MCF 10A (cell line): ENCODE results near the gene BPGM. TPM values are rescaled to one million over a fixed set of nuclear protein-coding genes. Genes with fewer than 3 reads are reported as not detected.

Source experiments
- BruUV-seq: library from RNA; stranded (reverse); fragments of 400-500 nt; replicated peaks from 2 replicates; lab custom pipeline; 2021; lab: Mats Ljungman, UMichigan
- CTCF ChIA-PET: fragments of 300-600 bp; sonication (Branson Sonifier 250); formaldehyde crosslinking; extraction: SDS; loops from one replicate; lab custom pipeline; 2021; ENCODE audit warnings: antibody characterized with exemption, inconsistent platforms; lab: Yijun Ruan, JAX
- POLR2A ChIA-PET: fragments of 300-600, 350-650 bp; sonication (Branson Sonifier 250); formaldehyde crosslinking; extraction: SDS; loops from one replicate; lab custom pipeline; 2020; ENCODE audit warnings: antibody characterized with exemption, inconsistent platforms; lab: Yijun Ruan, JAX
- DNase-seq: peaks from one replicate; pipeline ENCODE4 v3.0.0-alpha.2; 2018; ENCODE audit not compliant: unreplicated experiment
- H3K27ac Mint-ChIP-seq: one replicate; pipeline ENCODE4 v1.8.0; 2022; ENCODE audit warnings: mild to moderate bottlenecking, low read depth, mixed read lengths; ENCODE audit not compliant: unreplicated experiment
- H3K27me3 Mint-ChIP-seq: one replicate; pipeline ENCODE4 v1.8.0; 2022; ENCODE audit warnings: mixed read lengths; ENCODE audit not compliant: insufficient read depth, unreplicated experiment
- H3K36me3 Mint-ChIP-seq: one replicate; pipeline ENCODE4 v1.8.0; 2022; ENCODE audit warnings: mild to moderate bottlenecking, moderate library complexity, mixed read lengths; ENCODE audit not compliant: insufficient read depth, unreplicated experiment
- H3K4me1 Mint-ChIP-seq: one replicate; pipeline ENCODE4 v1.8.0; 2022; ENCODE audit warnings: mixed read lengths; ENCODE audit not compliant: insufficient read depth, unreplicated experiment
- H3K4me3 Mint-ChIP-seq: one replicate; pipeline ENCODE4 v1.8.0; 2022; ENCODE audit warnings: mild to moderate bottlenecking, moderate library complexity, mixed read lengths; ENCODE audit not compliant: unreplicated experiment
- H3K9me3 Mint-ChIP-seq: one replicate; pipeline ENCODE4 v1.8.0; 2022; ENCODE audit warnings: mixed read lengths; ENCODE audit not compliant: unreplicated experiment
- CTCF ChIP-seq: fragments of 200-600 bp; IDR thresholded peaks from one replicate; pipeline ENCODE4 v1.8.0; 2022; ENCODE audit warnings: antibody characterized with exemption, mild to moderate bottlenecking; ENCODE audit not compliant: unreplicated experiment
- intact Hi-C: fragments of 100-400 bp; cut with micrococcal nuclease; formaldehyde crosslinking; loops from 2 replicates; pipeline ENCODE4 v1.14.1; 2022
- total RNA-seq: library from RNA; stranded (reverse); gene quantifications from 2 replicates; pipeline ENCODE4 v1.2.3, GENCODE V29; 2022

The BPGM gene
- total RNA-seq, 1 experiment from 2014 or later: 8.2 TPM

- no peak overlapping the region for H3K4me3 Mint-ChIP-seq
- no peak for TF ChIP-seq CTCF
- intact Hi-C loops: no loop called here
- CTCF ChIA-PET: interaction anchor here (1.2 to 2.0 kb wide), 3 partner anchors 18 to 84 kb away, joined by 4 to 9 read pairs (median 5); no protein-coding TSS in a partner anchor
- no peaks in the 10 kb centered on the region for H3K9me3 Mint-ChIP-seq
- H3K4me1 Mint-ChIP-seq: no peaks in the 10 kb centered on the region
- BruUV-seq: no TSS peak
- no peaks in the 10 kb centered on the region for H3K36me3 Mint-ChIP-seq
- no peak overlapping the region for H3K27ac Mint-ChIP-seq
- H3K27me3 Mint-ChIP-seq: no peaks in the 10 kb centered on the region
- POLR2A ChIA-PET: interaction anchor here (0.7 kb wide), 1 partner anchor 72 kb away, joined by 3 read pairs; the partner anchor contains the start of gene BPGM
- DNase-seq: no peak
Measured at GRCh38 chr7:134718211-134718875, 71.7 kb downstream of the BPGM start.

- POLR2A ChIA-PET: no interaction called here
- H3K36me3 Mint-ChIP-seq: no peaks in the 10 kb centered on the region
- intact Hi-C loops: no loop called here
- no peaks in the 10 kb centered on the region for H3K9me3 Mint-ChIP-seq
- no peak for DNase-seq
- no TSS peak for BruUV-seq
- TF ChIP-seq CTCF: no peak
- no peak overlapping the region for H3K4me3 Mint-ChIP-seq
- CTCF ChIA-PET: interaction anchor here (0.6 to 0.7 kb wide), 3 partner anchors 14 to 233 kb away, joined by 3 to 5 read pairs (median 4); no protein-coding TSS in a partner anchor
- H3K27me3 Mint-ChIP-seq: no peaks in the 10 kb centered on the region
- no peak overlapping the region for H3K27ac Mint-ChIP-seq
- no peaks in the 10 kb centered on the region for H3K4me1 Mint-ChIP-seq
Measured at GRCh38 chr7:134720091-134720935, 73.7 kb downstream of the BPGM start.

- Mint-ChIP-seq H3K4me1 (no peaks in the 10 kb centered on the region), H3K27me3 (no peaks in the 10 kb centered on the region), H3K36me3 (no peaks in the 10 kb centered on the region), H3K27ac (no peak overlapping the region), H3K4me3 (no peak overlapping the region), H3K9me3 (no peaks in the 10 kb centered on the region)
- no peak for TF ChIP-seq CTCF
- BruUV-seq: no TSS peak
- intact Hi-C loops: no loop called here
- ChIA-PET POLR2A (interaction anchor here (1.0 kb wide), 1 partner anchor 227 kb away, joined by 7 read pairs; no protein-coding TSS in a partner anchor), CTCF (interaction anchor here (0.7 to 1.9 kb wide), 2 partner anchors 31 to 232 kb away, joined by 5 to 8 read pairs; no protein-coding TSS in a partner anchor)
- no peak for DNase-seq
Measured at GRCh38 chr7:134721171-134721570, 74.5 kb downstream of the BPGM start.

GRCh38 chr7:134722786-134723322, 76.2 kb downstream of the BPGM start:
- Mint-ChIP-seq H3K27ac (no peak overlapping the region), H3K4me1 (no peaks in the 10 kb centered on the region)

More at GRCh38 chr7:134722786-134723322, 76.2 kb downstream of the BPGM start:
- intact Hi-C loops: no loop called here
- Mint-ChIP-seq H3K4me3 (no peak overlapping the region), H3K36me3 (no peaks in the 10 kb centered on the region), H3K27me3 (no peaks in the 10 kb centered on the region), H3K9me3 (no peaks in the 10 kb centered on the region)
- no TSS peak for BruUV-seq
- no peak for DNase-seq
- no peak for TF ChIP-seq CTCF
- CTCF ChIA-PET: interaction anchor here (0.6 to 3.8 kb wide), 4 partner anchors 23 to 123 kb away, joined by 3 to 36 read pairs (median 6); no protein-coding TSS in a partner anchor
- POLR2A ChIA-PET: no interaction called here
